WTC11 (cell line): ENCODE results near the gene KIDINS220. TPM values are rescaled to one million over a fixed set of nuclear protein-coding genes. Genes with fewer than 3 reads are reported as not detected.

ENCODE experiments used
- ATAC-seq: fragments of 200-7000 bp; cut with Tn5 transposase; 2 replicates; pipeline ENCODE4 v1.10.0; 2021; ENCODE audit warnings: mild to moderate bottlenecking, moderate library complexity
- CTCF ChIA-PET: fragments of 300-600 bp; sonication (Branson Sonifier 250); formaldehyde crosslinking; loops from one replicate; lab custom pipeline; 2021; ENCODE audit warnings: antibody characterized with exemption; lab: Charles Lee
- POLR2A ChIA-PET: fragments of 350-600 bp; sonication (Branson Sonifier 250); formaldehyde crosslinking; loops from one replicate; lab custom pipeline; 2021; ENCODE audit warnings: antibody characterized with exemption; lab: Charles Lee
- DNase-seq: peaks from one replicate; pipeline ENCODE4 v3.0.0; 2021; ENCODE audit warnings: low spot score
- H3K27ac Mint-ChIP-seq: 2 replicates; pipeline ENCODE4 v1.8.0; 2021; ENCODE audit warnings: mixed read lengths
- H3K27me3 Mint-ChIP-seq: 2 replicates; pipeline ENCODE4 v1.8.0; 2021; ENCODE audit warnings: low read depth, mild to moderate bottlenecking, moderate library complexity, mixed read lengths
- H3K36me3 Mint-ChIP-seq: 2 replicates; pipeline ENCODE4 v1.8.0; 2021; ENCODE audit warnings: mixed read lengths
- H3K4me1 Mint-ChIP-seq: 2 replicates; pipeline ENCODE4 v1.8.0; 2022; ENCODE audit warnings: mixed read lengths
- H3K4me3 Mint-ChIP-seq: 2 replicates; pipeline ENCODE4 v1.8.0; 2021; ENCODE audit warnings: mild to moderate bottlenecking, moderate library complexity, mixed read lengths
- H3K9me3 Mint-ChIP-seq: 2 replicates; pipeline ENCODE4 v1.8.0; 2021; ENCODE audit warnings: mixed read lengths
- AFF4 ChIP-seq: sonication (generic); formaldehyde crosslinking; IDR thresholded peaks from 2 replicates; pipeline ENCODE4 v1.8.1; 2023; ENCODE audit warnings: mild to moderate bottlenecking, missing genetic modification reagents, borderline replicate concordance
- AR ChIP-seq: fragments of 250-450 bp; sonication (Bioruptor Pico); IDR thresholded peaks from 2 replicates; pipeline ENCODE4 v1.9.0; 2021; ENCODE audit warnings: mild to moderate bottlenecking
- CBFB ChIP-seq: sonication (generic); formaldehyde crosslinking; IDR thresholded peaks from 2 replicates; pipeline ENCODE4 v1.8.1; 2022; ENCODE audit warnings: mild to moderate bottlenecking, low read depth, missing genetic modification reagents
- CDX4 ChIP-seq: fragments of 250-450 bp; sonication (Bioruptor Pico); IDR thresholded peaks from 2 replicates; pipeline ENCODE4 v1.9.0; 2021; ENCODE audit warnings: moderate library complexity, mild to moderate bottlenecking, inconsistent platforms, borderline replicate concordance
- CREB1 ChIP-seq: sonication (generic); formaldehyde crosslinking; IDR thresholded peaks from 2 replicates; pipeline ENCODE4 v1.8.0; 2023; ENCODE audit warnings: mild to moderate bottlenecking, missing genetic modification reagents
- FOXP1 ChIP-seq: sonication (generic); formaldehyde crosslinking; IDR thresholded peaks from 2 replicates; pipeline ENCODE4 v1.8.0; 2022; ENCODE audit warnings: missing genetic modification reagents, mild to moderate bottlenecking, moderate library complexity, borderline replicate concordance
- FOXP4 ChIP-seq: sonication (generic); formaldehyde crosslinking; IDR thresholded peaks from 2 replicates; pipeline ENCODE4 v1.8.0; 2022; ENCODE audit warnings: mild to moderate bottlenecking, missing genetic modification reagents
- NR1H2 ChIP-seq: sonication (generic); formaldehyde crosslinking; IDR thresholded peaks from 2 replicates; pipeline ENCODE4 v1.9.0; 2021; ENCODE audit warnings: mild to moderate bottlenecking, moderate library complexity, missing genetic modification reagents
- PRRX2 ChIP-seq: fragments of 250-450 bp; sonication (Bioruptor Pico); IDR thresholded peaks from 2 replicates; pipeline ENCODE4 v1.8.0; 2021; ENCODE audit warnings: mild to moderate bottlenecking
- RELA ChIP-seq: sonication (generic); formaldehyde crosslinking; IDR thresholded peaks from 2 replicates; pipeline ENCODE4 v1.8.1; 2022; ENCODE audit warnings: missing genetic modification reagents, mild to moderate bottlenecking, borderline replicate concordance
- TEAD1 ChIP-seq: sonication (generic); formaldehyde crosslinking; IDR thresholded peaks from 2 replicates; pipeline ENCODE4 v1.8.0; 2022; ENCODE audit warnings: mild to moderate bottlenecking, missing genetic modification reagents
- USF1 ChIP-seq: sonication (generic); formaldehyde crosslinking; IDR thresholded peaks from 2 replicates; pipeline ENCODE4 v1.8.0; 2022; ENCODE audit warnings: mild to moderate bottlenecking, missing genetic modification reagents
- ZBTB21 ChIP-seq: sonication (generic); formaldehyde crosslinking; IDR thresholded peaks from 2 replicates; pipeline ENCODE4 v1.8.1; 2023; ENCODE audit warnings: mild to moderate bottlenecking, missing genetic modification reagents, borderline replicate concordance
- ZBTB43 ChIP-seq: sonication (generic); formaldehyde crosslinking; IDR thresholded peaks from 2 replicates; pipeline ENCODE4 v1.8.1; 2023; ENCODE audit warnings: mild to moderate bottlenecking, missing genetic modification reagents
- ZNF512 ChIP-seq: sonication (generic); formaldehyde crosslinking; IDR thresholded peaks from 2 replicates; pipeline ENCODE4 v1.8.1; 2022; ENCODE audit warnings: missing genetic modification reagents, borderline replicate concordance
- total RNA-seq: library from RNA; stranded (reverse); gene quantifications from 3 replicates; pipeline ENCODE4 v1.2.3, GENCODE V29; 2021
- TF ChIP-seq, protein P1 (sequence below): sonication (generic); formaldehyde crosslinking; IDR thresholded peaks from 2 replicates; pipeline ENCODE4 v1.8.1; 2022; ENCODE audit warnings: mild to moderate bottlenecking, missing genetic modification reagents, moderate library complexity, borderline replicate concordance
- TF ChIP-seq, protein P2 (sequence below): sonication (generic); formaldehyde crosslinking; IDR thresholded peaks from 2 replicates; pipeline ENCODE4 v1.8.1; 2022; ENCODE audit warnings: low read depth, mild to moderate bottlenecking, moderate library complexity, missing genetic modification reagents, borderline replicate concordance

KIDINS220 gene
- total RNA-seq, 1 experiment from 2014 or later, result 23.9 TPM

DNA sequence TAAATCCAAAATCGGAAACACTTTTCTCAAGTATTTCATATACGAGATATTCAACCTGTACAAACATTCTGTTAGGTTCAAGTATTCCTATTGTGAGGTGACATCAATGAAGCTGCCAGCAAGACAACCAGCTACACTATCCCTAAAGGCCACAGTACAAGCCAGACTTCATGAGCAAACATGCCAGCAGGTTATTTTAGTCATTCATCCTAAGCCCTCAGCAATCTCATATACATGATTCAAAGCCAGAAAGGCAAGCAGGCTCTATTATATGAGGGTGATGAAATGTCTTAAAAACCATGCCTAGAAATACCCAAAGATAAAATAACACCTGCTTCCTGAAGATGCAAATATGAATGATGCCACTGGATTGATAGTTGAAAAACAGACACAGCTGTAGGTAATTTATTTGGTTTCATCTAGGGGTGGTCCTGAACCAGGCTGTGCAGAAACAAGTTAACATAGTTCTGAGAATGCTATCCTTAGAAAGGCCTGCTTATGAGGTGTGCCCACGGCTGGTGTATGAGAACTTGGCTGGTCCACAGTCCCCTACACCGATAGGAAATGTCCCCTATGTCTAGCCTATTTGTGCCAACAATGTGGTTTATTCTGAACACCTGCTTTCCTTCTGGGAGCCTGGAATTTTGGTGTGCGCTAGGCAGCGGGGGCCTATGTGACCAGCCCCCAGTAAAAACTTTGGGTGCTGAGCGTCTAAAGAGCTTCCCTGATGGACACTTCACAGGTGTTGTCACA is 48.2 kb upstream of the KIDINS220 start (continued):
- TF ChIP-seq FOXP4 (CRISPR knock-in tag) (no peak), CREB1 (CRISPR knock-in tag) (no peak), PRRX2 (CRISPR knock-in tag) (no peak), ZBTB43 (CRISPR knock-in tag) (no peak), AR (no peak)

- ATAC-seq (no peak), DNase-seq (no peak)
- H3K4me3 Mint-ChIP-seq, result no peak overlapping the region
- H3K27ac Mint-ChIP-seq, result no peak overlapping the region
- no peaks in the 10 kb centered on the region for H3K9me3 Mint-ChIP-seq
- peaks cover 27% of the 10 kb centered on the region for H3K4me1 Mint-ChIP-seq
- ChIA-PET POLR2A (no interaction called here), CTCF (interaction anchor here (1.1 kb wide), 1 partner anchor 12 kb away, joined by 3 read pairs; no protein-coding TSS in a partner anchor)
- H3K27me3 Mint-ChIP-seq, result no peaks in the 10 kb centered on the region
- H3K36me3 Mint-ChIP-seq, result peaks cover 3% of the 10 kb centered on the region; the same call in 1 of the 2 replicates
- TF ChIP-seq ZNF512 (no peak), ZBTB21 (no peak), TEAD1 (CRISPR knock-in tag) (no peak), RELA (CRISPR knock-in tag) (no peak), USF1 (CRISPR knock-in tag) (no peak), NR1H2 (CRISPR knock-in tag) (no peak), FOXP1 (CRISPR knock-in tag) (no peak), CDX4 (CRISPR knock-in tag) (no peak), CBFB (CRISPR knock-in tag) (no peak), AFF4 (CRISPR knock-in tag) (no peak)
- TF ChIP-seq, protein P1, sequence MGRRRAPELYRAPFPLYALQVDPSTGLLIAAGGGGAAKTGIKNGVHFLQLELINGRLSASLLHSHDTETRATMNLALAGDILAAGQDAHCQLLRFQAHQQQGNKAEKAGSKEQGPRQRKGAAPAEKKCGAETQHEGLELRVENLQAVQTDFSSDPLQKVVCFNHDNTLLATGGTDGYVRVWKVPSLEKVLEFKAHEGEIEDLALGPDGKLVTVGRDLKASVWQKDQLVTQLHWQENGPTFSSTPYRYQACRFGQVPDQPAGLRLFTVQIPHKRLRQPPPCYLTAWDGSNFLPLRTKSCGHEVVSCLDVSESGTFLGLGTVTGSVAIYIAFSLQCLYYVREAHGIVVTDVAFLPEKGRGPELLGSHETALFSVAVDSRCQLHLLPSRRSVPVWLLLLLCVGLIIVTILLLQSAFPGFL (CRISPR knock-in tag), result no peak
- TF ChIP-seq, protein P2, sequence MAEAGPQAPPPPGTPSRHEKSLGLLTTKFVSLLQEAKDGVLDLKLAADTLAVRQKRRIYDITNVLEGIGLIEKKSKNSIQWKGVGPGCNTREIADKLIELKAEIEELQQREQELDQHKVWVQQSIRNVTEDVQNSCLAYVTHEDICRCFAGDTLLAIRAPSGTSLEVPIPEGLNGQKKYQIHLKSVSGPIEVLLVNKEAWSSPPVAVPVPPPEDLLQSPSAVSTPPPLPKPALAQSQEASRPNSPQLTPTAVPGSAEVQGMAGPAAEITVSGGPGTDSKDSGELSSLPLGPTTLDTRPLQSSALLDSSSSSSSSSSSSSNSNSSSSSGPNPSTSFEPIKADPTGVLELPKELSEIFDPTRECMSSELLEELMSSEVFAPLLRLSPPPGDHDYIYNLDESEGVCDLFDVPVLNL, result no peak
Measured at GRCh38 chr2:8884812-8885211, 47.4 kb upstream of the KIDINS220 start.
